CD4-positive, alpha-beta T cell treated with Interleukin-10 for 1 hour (primary cell): ENCODE measurements around the gene NFKBIE.

ENCODE experiments used
- DNase-seq: peaks from one replicate; pipeline ENCODE4 v3.0.0-alpha.2; 2020

The NFKBIE gene

GRCh38 chr6:44272529-44272928 lies 7.2 kb upstream of the NFKBIE start:
- no peak for DNase-seq

- no peak for DNase-seq
Measured at GRCh38 chr6:44271914-44272313, 6.6 kb upstream of the NFKBIE start.

GRCh38 chr6:44271406-44271723 lies 6.0 kb upstream of the NFKBIE start:
- no peak for DNase-seq

GRCh38 chr6:44270526-44271405 lies 5.4 kb upstream of the NFKBIE start:
- no peak for DNase-seq

GRCh38 chr6:44269921-44270525 lies 4.7 kb upstream of the NFKBIE start, which contains the start of gene TMEM151B:
TSS of gene TMEM151B (plus strand) at chr6:44270450. CDS start at chr6:44270743, 293 bp downstream.
- DNase-seq, result no peak

- no peak for DNase-seq
Measured at GRCh38 chr6:44269178-44269920, 4.0 kb upstream of the NFKBIE start.

- DNase-seq, result peak; percentile 77
Measured at GRCh38 chr6:44268095-44268628, 2.8 kb upstream of the NFKBIE start.

- DNase-seq, result no peak
Measured at GRCh38 chr6:44267252-44267651, 1.9 kb upstream of the NFKBIE start.

- DNase-seq, result no peak
Measured at GRCh38 chr6:44266347-44266746, 996 bp upstream of the NFKBIE start.

GRCh38 chr6:44265722-44266233 lies 427 bp upstream of the NFKBIE start:
- DNase-seq, result no peak

GRCh38 chr6:44264154-44265006 lies 971 bp downstream of the NFKBIE start:
- DNase-seq, result peak; percentile 61

- DNase-seq, result peak; percentile 73
Measured at GRCh38 chr6:44263354-44264100, 1.8 kb downstream of the NFKBIE start.

GRCh38 chr6:44262467-44263353 lies 2.6 kb downstream of the NFKBIE start:
- no peak for DNase-seq

- DNase-seq, result no peak
Measured at GRCh38 chr6:44261581-44261980, 3.8 kb downstream of the NFKBIE start.

GRCh38 chr6:44260451-44261297 lies 4.7 kb downstream of the NFKBIE start:
- DNase-seq, result no peak

- DNase-seq, result no peak
Measured at GRCh38 chr6:44260011-44260410, 5.3 kb downstream of the NFKBIE start.

- no peak for DNase-seq
Measured at GRCh38 chr6:44258921-44259320, 6.4 kb downstream of the NFKBIE start.

GRCh38 chr6:44258325-44258863 lies 7.0 kb downstream of the NFKBIE start:
- DNase-seq, result no peak

GRCh38 chr6:44257753-44258324 lies 7.5 kb downstream of the NFKBIE start:
- DNase-seq, result no peak
